GM23248 (cell line): ENCODE data around the gene HIPK2.

Experiments used
- EZH2 ChIP-seq: fragments of 200-600 bp; sonication (generic); IDR thresholded peaks from 2 replicates; pipeline ENCODE4 v1.6.1; 2018; ENCODE audit warnings: antibody characterized with exemption, mild to moderate bottlenecking; ENCODE audit not compliant: insufficient read depth, poor library complexity, severe bottlenecking
- EZH2phosphoT487 ChIP-seq: fragments of 200-600 bp; sonication (generic); IDR thresholded peaks from 2 replicates; pipeline ENCODE4 v1.6.1; 2018; ENCODE audit warnings: antibody characterized with exemption, moderate library complexity, mild to moderate bottlenecking, low read depth; ENCODE audit not compliant: insufficient read depth

DNA sequence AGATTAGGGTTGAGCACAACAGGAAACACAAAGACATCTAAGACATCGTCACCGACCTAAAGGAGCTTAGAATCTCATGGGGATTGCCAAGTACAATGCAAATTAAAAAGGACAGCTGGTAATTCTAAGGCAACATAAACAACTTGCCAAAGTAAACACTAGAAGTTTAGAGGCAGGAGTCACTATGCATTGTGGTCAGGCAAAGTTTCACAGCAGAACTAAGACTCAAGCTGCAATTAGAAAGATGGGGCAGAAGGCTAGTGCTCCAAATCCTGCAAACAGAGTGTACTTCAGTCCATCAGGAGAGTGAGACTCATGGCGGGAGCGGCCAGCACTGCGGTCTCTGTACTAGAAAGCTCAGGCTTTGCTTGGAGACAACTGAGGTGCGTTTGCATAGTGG is 52.7 kb downstream of the HIPK2 start:
- TF ChIP-seq EZH2phosphoT487, result peak; percentile 85; the same call in 1 of the 2 replicates
- TF ChIP-seq EZH2, result no peak
